HG02588 (cell line): Measurements from ENCODE around the gene TOM1L2.

Source experiments
- ATAC-seq: cut with Tn5 transposase; IDR thresholded peaks from one replicate; pipeline ENCODE4 v1.9.1; 2021; ENCODE audit warnings: mild to moderate bottlenecking, moderate library complexity; ENCODE audit not compliant: unreplicated experiment

The TOM1L2 gene

GRCh38 chr17:17823433-17824118 is 148.6 kb downstream of the TOM1L2 start:
- peak; percentile 69 for ATAC-seq

DNA sequence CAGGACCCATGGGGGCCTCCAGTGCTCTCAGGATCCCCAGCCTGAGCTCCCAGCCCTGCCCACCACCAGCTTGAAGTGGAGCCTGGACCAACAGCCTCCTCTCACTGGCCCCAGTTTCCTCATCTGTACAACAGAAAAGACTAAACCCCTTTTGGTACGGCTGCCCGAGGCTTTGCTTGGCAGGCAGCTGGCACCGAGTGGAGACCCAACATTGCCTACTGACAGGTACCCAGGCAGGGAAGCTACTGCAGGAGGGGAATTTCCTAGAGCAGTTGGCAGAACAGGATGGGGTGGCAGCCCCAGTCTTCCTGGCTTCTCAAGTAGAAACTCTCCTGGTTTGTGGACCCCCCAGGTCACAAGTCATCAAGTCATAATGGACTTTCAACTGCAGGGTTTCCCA is 149.6 kb downstream of the TOM1L2 start:
- no peak for ATAC-seq

- ATAC-seq = no peak
Measured at GRCh38 chr17:17822189-17822588, 150.0 kb downstream of the TOM1L2 start.

DNA sequence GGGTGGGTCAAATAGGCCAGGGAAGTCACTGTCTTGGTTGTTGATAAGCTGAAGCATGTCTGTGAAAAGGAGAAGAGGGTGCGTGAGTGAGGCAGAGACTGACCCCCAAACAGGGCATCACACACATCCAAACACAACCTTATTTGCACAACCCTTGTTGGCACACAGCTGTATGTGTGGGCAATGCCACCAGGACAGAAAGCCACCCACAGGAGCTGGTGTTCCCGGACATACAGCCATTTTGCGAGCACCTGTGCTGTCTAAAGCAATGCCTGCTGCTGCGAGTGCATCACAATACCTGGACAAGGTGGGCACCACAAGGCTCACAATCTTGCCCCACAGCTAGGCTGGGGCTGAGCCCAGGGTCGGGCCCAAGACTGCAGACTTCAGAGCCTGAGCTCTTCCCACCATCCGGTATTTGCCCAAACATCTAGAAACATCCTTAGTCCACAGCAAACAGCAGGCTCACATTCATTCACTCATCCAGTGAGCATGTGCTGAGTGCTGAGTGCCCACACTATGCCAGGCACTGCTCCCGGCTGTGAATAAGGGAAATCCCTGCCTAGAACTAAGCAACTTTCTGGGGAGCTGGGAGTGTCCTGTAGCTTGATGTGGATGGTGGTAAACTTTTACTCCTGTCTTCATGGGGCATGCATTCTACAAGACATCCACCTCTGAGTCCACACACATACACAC is 151.6 kb downstream of the TOM1L2 start:
- ATAC-seq = no peak

DNA sequence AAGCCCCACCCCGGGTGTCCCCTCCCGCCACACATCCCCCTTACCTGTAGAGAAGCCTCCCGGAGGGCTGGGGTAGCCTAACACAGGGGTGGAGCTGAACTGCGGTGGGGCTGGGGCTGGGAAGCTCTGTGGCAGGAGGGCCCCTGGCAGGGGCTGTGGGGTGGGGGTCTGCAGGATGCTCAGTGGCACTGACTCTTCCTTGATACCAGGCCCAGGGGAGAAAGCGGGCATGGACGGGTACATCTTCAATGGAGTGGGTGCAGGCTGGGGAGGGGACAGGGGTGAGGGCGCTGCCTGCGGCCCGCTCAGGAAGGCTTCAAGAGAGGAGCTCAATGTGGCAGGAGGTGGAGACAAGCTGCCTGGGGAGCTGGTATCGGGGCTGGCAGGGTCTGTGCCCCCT is 152.2 kb downstream of the TOM1L2 start:
- no peak for ATAC-seq

DNA sequence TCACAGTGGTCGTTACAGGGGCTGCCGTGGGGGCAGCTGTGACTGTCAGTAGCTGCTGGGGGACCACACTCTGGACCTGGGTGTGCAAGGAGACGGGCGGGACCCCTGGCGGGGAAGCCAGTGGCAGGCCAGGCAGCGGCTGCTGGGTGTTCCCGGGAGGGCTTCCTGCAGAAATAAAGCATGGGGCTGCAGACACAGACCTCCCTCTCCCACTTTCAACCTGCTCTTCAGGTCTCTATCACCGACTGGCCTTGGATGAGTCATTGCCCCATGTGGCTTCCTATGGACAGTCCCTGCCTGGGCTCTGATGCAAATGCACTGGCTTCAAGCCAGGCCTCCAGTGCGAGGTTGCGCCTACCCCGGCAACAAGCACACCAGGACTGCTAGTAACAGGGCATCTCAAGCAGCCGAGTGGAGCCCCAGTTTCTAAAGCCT is 152.6 kb downstream of the TOM1L2 start:
- ATAC-seq = peak; percentile 55

DNA sequence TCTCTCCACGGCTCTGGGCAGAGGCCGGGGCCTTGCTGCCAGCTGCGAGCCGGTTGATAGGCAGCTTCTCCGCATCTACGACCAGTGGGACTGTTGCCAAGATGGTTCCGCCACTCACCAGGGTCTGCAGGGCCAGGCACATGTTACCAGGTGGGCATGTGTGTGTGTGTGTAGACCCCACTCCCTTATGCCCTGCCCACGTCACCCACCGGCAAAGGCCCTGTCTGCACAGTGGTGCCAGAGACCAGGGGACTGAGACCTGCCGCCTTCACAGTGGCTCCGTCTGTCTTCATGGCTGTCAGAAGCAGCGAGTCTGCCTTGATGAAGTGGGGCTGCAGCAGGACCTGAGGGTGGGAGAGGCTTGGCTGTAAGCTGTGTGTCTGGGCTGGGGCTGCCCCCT is 153.1 kb downstream of the TOM1L2 start:
- ATAC-seq = no peak

DNA sequence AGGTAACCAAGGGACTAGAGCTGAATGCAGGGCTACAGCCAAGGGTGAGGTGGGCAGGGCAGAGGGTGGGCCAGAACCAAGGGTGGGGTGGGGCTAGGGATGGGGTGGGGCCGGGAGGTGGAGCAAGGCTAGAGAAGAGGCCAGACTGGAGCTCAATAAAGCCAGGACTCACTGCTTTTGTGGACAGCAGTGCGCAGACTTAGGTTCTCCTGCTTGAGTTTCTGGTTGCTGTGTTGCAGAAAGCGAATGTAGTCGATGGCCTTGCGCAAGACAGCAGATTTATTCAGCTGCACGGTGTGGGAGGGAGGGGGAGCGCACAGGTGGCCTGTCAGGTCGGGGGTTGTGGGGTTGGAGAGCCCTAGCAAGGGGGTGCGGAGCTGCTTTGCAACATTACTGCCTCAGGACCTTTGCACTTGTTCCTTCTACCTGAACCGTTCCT is 154.1 kb downstream of the TOM1L2 start:
- no peak for ATAC-seq

- ATAC-seq = no peak
Measured at GRCh38 chr17:17817552-17817947, 154.7 kb downstream of the TOM1L2 start.

- ATAC-seq = no peak
Measured at GRCh38 chr17:17816831-17817551, 155.2 kb downstream of the TOM1L2 start.

DNA sequence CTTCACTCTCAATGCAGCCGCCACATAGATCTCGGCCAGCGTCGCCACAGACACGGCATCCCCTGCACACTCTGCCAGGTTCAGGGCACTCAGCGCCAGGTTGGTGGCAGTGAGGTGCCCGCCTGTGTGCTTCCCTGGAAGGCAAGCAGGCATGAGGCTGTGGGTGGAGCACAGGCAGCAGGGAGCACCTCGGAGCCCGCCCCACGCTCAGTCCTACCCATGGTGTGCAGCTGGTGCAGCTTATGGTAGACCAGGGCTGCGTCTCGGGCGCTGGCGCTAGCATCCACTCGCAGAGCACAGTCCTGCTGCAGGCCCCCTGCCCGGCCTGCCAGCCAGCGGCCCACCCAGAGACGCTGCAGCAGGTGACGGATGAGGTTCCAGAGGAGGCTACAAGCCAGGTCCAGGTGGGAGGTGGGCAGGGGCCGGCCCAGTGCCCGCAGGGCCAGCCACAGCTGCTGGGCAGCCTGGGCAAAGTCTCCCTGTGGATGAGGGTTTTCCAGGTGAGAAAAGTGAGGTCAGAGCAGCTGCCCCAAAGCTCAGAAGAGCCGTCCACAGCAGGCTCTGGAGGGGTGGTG is 155.9 kb downstream of the TOM1L2 start:
- ATAC-seq = no peak

- no peak for ATAC-seq
Measured at GRCh38 chr17:17815436-17816200, 156.6 kb downstream of the TOM1L2 start.

GRCh38 chr17:17815062-17815406 is 157.2 kb downstream of the TOM1L2 start:
- no peak for ATAC-seq

- ATAC-seq = no peak
Measured at GRCh38 chr17:17814162-17815061, 157.8 kb downstream of the TOM1L2 start.

DNA sequence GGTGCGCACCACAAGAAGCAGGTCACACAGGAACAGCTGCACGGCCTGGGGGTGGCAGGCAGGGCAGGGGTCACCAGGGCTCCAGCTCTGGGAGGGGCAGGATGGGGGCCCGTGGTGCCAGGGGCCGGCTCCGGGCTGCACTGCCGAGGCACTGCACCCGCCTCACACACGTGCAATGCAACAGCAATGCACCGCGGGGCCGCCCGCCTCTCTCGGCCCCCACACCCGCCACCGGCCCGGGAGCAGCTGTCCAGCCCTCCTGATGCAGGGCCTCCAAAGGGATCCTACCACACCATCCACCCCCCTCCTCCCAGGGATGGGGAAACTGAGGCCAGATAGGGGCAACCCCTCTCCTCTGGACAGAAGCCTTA is 158.5 kb downstream of the TOM1L2 start:
- ATAC-seq = no peak

DNA sequence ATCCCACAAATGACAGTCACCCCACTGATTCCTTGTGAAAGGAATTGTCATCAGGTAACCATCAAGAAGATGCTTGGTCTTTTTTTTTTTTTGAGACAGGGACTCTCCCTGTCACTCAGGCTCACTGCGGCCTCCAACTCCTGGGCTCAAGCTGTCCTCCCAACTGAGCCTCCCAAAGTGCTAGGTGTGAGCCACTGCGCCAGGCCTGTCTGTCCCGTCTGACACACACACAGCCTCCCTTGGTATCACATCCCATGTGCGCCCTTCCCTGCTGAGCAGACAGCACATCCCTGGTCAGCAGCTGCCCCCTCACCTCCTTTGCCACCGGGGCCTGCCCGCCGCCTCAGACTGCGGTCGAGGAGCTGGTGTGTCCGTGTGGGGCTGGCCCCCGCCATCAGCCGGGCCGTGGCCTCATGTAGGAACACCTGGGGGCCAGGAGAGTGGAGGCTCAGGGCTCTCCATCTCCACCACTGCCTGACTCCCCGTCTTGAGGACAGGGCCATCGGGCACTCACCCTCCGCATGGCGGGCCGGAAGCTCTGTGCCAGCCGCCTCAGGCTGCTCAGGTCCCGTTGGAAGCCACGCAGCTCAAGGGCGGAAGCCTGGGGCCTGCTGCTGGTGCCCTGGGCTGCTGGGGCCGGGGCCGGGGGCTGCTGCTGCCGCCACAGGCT is 159.0 kb downstream of the TOM1L2 start:
- ATAC-seq = no peak

DNA sequence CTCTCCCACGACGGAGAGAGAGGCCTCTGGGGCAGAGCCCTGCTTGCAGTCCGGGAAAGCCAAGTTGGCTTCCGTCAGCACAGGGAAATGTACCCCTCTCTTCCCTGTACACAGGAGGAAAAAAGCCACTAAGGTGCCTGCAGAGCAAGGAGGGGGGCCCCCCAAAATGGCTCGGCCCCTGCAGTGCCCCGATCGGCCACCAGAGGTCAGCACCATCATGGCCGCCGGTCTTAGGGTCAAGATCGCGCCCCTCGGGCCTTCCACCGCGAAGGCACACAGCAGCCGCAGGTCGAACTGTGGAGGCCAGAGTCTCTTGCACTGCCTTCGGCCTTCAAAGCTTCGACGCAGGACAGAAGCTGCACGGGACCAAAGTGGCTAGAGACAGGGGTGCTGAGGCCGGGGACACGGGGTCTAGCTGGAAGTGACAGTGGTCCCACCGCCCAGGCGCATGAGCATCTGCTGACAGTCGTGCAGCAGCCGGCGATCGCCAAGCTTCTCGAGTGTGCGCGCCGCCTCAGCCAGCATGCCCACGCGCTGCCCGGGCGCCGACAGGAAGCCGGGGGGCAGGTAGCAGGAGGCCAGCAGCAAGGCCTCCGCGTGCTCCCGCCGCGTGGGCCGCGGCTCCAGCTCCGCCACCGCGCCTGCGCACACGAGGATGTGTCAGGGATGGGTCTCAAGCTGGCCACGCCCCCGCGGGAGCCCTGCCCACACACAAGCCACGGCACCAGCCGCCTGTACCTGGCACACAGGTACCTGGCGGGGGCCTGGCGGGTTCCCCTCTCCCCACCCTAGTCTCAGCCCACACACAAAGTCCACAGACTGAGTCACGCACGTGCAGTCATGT is 159.8 kb downstream of the TOM1L2 start:
- ATAC-seq = no peak

DNA sequence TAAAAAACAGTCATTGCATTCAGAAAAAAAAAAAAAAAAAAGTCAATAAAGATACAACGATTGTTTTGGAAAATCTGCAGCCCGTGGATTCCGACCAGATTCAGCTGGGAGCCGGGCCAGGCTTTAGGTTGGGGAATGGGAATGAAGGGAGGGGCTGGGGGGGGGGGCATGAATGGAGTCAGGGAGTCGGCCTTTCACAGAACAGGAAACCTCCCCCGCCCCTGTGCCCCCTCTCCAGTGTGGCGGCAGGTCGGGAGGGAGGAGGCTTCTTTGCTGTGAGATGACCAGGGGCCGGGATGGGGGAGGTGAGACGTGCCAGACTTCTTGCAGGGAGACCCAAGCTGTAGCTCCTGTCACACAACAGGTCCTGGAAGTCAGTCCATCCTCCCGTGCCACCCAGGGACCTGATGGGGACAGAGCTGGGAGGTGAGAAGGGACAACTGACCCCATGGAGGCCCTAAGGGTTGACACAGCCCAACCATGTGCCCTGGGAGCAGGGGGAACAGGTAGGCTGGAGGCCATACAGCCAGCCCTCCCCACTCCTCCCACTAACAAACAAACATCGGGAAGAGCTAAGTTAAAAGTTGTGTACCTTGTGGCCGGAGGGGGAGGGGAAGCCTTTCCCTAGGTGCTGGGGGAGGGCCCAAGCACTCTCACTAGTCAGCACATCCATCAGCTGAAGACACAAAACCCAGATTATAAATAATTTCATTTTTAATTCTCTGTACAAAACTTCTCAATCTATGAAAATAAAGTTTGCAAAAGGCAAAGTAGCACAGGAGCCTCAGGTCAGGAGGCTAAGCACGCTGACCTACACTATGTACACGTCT is 160.6 kb downstream of the TOM1L2 start:
- no peak for ATAC-seq
